D721Med (cell line): Measurements from ENCODE around the gene TLCD4.

Experiments
- DNase-seq: peaks from one replicate; pipeline ENCODE4 v3.0.0; 2011; ENCODE audit warnings: low spot score; ENCODE audit not compliant: insufficient read length
- FAIRE-seq: peaks from 2 replicates; lab custom pipeline; 2011; peaks lifted over from hg19 to GRCh38; lab: Jason Lieb, UNC
- TF ChIP-seq, protein P1 (sequence below): IDR thresholded peaks from 2 replicates; pipeline ENCODE4 v1.5.1; 2012; ENCODE audit warnings: mild to moderate bottlenecking, control low read depth; ENCODE audit not compliant: insufficient read depth; ENCODE audit errors: missing control alignments

The TLCD4 gene

DNA sequence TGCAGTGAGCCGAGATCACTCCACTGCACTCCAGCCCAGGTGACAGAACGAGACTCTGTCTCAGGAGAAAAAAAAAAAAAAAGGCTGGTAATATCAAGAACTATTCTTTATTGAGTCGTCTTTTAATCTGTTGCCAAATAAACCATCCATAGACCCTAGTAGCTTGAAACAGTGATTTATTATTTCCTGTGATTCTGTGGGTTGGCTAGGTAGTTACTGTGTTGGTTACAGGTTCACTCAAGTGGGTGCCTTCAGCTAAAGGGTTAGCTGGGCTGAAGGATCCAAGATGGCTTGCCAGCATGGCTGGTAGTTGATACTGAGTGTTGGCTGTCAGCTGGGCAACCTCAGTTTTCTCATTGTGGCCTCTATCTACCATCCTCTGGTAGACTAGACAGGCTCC is 9.2 kb downstream of the TLCD4 start:
- FAIRE-seq (no peak), DNase-seq (no peak)
- TF ChIP-seq, protein P1, sequence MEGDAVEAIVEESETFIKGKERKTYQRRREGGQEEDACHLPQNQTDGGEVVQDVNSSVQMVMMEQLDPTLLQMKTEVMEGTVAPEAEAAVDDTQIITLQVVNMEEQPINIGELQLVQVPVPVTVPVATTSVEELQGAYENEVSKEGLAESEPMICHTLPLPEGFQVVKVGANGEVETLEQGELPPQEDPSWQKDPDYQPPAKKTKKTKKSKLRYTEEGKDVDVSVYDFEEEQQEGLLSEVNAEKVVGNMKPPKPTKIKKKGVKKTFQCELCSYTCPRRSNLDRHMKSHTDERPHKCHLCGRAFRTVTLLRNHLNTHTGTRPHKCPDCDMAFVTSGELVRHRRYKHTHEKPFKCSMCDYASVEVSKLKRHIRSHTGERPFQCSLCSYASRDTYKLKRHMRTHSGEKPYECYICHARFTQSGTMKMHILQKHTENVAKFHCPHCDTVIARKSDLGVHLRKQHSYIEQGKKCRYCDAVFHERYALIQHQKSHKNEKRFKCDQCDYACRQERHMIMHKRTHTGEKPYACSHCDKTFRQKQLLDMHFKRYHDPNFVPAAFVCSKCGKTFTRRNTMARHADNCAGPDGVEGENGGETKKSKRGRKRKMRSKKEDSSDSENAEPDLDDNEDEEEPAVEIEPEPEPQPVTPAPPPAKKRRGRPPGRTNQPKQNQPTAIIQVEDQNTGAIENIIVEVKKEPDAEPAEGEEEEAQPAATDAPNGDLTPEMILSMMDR = no peak

DNA sequence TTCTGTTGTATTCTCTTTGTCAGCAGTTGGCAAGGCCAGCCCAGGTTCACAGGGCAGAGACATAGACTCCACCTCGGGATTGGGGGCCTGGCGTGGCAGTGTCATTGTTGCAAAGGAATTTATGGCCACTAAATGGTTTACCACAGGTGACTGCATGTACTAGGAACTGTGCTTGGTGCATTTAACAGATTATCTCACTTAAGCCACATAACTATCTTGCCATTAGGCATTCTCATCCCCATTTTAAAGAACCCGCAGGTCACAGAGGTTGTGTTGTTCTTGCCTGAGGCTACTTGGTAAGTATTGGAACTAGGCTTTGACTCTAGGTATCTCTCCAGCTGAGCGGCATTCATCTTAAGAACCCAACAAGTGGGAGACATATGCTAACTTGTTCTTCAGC is 9.7 kb downstream of the TLCD4 start:
- DNase-seq (no peak), FAIRE-seq (no peak)
- TF ChIP-seq, protein P1 = no peak

DNA sequence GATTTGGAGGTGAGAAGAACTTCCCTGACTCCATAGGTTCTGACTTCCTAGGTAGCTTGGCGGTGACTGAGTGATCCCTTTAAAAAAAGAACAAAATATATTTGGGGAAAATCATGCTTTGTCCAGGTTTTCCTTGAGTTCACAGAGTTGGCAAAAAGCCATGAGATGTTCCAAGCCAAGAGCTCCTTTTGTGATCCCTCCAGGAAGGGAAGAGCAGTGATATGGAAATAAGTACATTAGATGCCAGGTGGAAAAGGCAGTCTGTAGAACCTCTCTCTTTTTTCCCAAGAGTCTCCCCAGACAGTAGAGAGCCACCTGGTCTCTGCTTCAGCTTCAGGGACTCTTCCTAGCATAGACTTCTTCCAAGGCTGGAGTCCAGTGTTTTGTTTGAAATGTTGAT is 10.2 kb downstream of the TLCD4 start:
- DNase-seq = no peak
- TF ChIP-seq, protein P1 = no peak
- no peak for FAIRE-seq

DNA sequence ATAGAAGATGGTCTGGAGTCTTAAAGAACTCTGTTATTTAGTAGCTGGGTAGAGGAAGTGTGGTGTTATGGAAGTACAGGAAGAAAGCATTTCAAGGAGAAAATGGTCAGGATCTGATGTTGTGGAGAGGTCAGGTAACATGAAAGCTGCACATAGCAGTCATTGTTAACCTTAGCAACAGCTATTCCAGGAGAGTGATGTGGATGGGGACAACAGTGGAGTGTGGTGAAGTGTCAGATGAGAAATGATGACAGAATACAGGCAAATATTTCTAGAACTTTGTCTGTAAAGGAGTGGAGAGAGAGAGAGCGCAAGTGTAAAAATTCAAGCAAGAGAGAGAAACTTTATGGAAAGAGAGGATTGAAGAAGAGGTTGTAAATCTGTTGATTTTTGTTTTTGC is 15.6 kb downstream of the TLCD4 start:
- FAIRE-seq (no peak), DNase-seq (no peak)
- TF ChIP-seq, protein P1 = no peak

DNA sequence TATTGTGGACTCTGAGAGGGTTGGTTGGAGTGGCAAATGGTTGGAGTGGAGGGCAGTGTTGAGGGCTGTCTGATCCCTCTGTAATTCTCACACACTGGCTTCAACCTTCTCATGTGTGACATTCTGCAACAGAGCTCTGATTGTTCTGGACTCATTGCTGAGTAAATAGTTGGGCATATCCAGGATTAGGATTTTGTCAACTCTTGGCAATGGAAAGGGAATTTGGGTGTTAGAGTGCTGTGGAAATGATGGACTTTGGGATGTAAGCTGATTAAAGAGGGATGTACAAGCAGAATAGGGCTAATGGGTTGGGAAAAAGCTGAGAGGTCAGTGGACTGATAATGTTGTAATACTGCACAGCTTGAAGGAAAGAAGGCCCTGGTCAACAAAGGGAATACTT is 16.5 kb downstream of the TLCD4 start:
- FAIRE-seq (no peak), DNase-seq (no peak)
- TF ChIP-seq, protein P1 = no peak

DNA sequence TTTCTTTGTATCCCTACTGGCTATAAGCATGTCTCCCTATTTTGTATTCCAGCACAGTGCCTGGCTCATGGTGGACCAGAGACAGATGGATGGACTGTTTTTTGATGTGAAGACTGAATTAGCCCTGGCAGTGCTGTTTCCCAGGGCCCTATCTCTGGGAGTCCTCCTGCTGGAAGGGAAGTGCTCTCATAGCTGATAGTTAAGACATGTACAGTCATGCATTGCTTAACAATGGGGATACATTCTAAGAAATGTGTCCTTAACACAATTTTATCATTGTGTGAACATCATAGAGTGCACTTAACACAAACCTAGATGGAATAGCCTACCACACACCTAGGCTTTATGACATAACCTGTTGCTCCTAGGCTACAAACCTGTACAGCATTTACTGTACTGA is 21.1 kb downstream of the TLCD4 start:
- FAIRE-seq = no peak

DNA sequence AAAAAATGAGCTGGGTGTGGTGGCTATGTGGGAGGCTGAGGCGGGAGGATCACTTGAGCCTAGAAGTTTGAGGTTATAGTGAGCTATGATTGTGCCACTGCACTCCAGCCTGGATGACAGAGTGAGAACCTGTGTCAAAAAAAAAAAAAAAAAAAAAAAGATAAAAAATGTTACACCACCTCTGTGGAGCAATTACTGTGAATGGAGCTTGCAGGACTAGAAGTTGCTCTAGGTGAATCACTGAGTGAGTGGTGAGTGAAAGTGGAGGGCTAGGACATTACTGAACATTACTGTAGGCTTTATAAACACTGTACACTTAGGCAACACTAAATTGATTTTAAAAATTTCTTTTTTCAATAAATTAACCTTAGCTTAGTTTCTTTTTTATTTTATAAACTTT is 21.9 kb downstream of the TLCD4 start:
- FAIRE-seq (no peak), DNase-seq (no peak)
- TF ChIP-seq, protein P1 = no peak

More for the DNA sequence above, 21.1 kb downstream of the TLCD4 start:
- TF ChIP-seq, protein P1 = no peak
- DNase-seq = no peak
